IPS-20b (cell line): ENCODE data around the gene CDH13.

Source experiments
- H3K27ac ChIP-seq: one replicate; pipeline ENCODE4 v1.5.1; 2013; ENCODE audit warnings: low read length
- H3K27me3 ChIP-seq: 2 replicates; pipeline ENCODE4 v1.6.1; 2013; ENCODE audit warnings: mild to moderate bottlenecking, low read length, inconsistent platforms; ENCODE audit not compliant: insufficient read depth
- H3K36me3 ChIP-seq: 2 replicates; pipeline ENCODE4 v1.6.1; 2013; ENCODE audit warnings: low read depth, mild to moderate bottlenecking, inconsistent platforms, low read length, moderate library complexity; ENCODE audit not compliant: insufficient read depth
- H3K4me1 ChIP-seq: 2 replicates; pipeline ENCODE4 v1.6.1; 2013; ENCODE audit warnings: mild to moderate bottlenecking, control low read depth, inconsistent platforms, low read length, moderate library complexity; ENCODE audit not compliant: insufficient read depth
- H3K4me3 ChIP-seq: 2 replicates; pipeline ENCODE4 v1.5.1; 2013; ENCODE audit warnings: mild to moderate bottlenecking, low read length, inconsistent platforms
- H3K9ac ChIP-seq: 2 replicates; pipeline ENCODE4 v1.6.1; 2013; ENCODE audit warnings: low read depth, mild to moderate bottlenecking, inconsistent platforms, low read length, moderate library complexity
- H3K9me3 ChIP-seq: 2 replicates; pipeline ENCODE4 v1.6.1; 2013; ENCODE audit warnings: mild to moderate bottlenecking, low read depth, low read length, inconsistent platforms; ENCODE audit not compliant: insufficient read depth

The CDH13 gene

GRCh38 chr16:83743241-83743640 lies 1116.5 kb downstream of the CDH13 start:
- no peaks in the 10 kb centered on the region for H3K9me3 ChIP-seq
- H3K36me3 ChIP-seq: no peaks in the 10 kb centered on the region
- no peak overlapping the region for H3K9ac ChIP-seq
- H3K4me3 ChIP-seq: no peak overlapping the region
- H3K27me3 ChIP-seq: no peaks in the 10 kb centered on the region
- no peak overlapping the region for H3K27ac ChIP-seq
- H3K4me1 ChIP-seq: no peaks in the 10 kb centered on the region

GRCh38 chr16:83743720-83744119 lies 1117.0 kb downstream of the CDH13 start:
- no peak overlapping the region for H3K9ac ChIP-seq
- no peaks in the 10 kb centered on the region for H3K27me3 ChIP-seq
- no peak overlapping the region for H3K27ac ChIP-seq

GRCh38 chr16:83744441-83744981 lies 1117.7 kb downstream of the CDH13 start:
- Histone ChIP-seq H3K9ac (no peak overlapping the region), H3K27me3 (no peaks in the 10 kb centered on the region), H3K27ac (no peak overlapping the region)

More at GRCh38 chr16:83743720-83744119, 1117.0 kb downstream of the CDH13 start:
- Histone ChIP-seq H3K4me1 (no peaks in the 10 kb centered on the region), H3K36me3 (no peaks in the 10 kb centered on the region), H3K4me3 (no peak overlapping the region), H3K9me3 (no peaks in the 10 kb centered on the region)

GRCh38 chr16:83746611-83747010 lies 1119.8 kb downstream of the CDH13 start:
- no peak overlapping the region for H3K4me3 ChIP-seq
- H3K27me3 ChIP-seq: no peaks in the 10 kb centered on the region
- H3K9ac ChIP-seq: no peak overlapping the region

More at GRCh38 chr16:83744441-83744981, 1117.7 kb downstream of the CDH13 start:
- no peaks in the 10 kb centered on the region for H3K9me3 ChIP-seq
- H3K4me1 ChIP-seq: no peaks in the 10 kb centered on the region
- no peak overlapping the region for H3K4me3 ChIP-seq
- H3K36me3 ChIP-seq: no peaks in the 10 kb centered on the region

GRCh38 chr16:83747936-83748335 lies 1121.2 kb downstream of the CDH13 start:
- Histone ChIP-seq H3K27ac (no peak overlapping the region), H3K27me3 (no peaks in the 10 kb centered on the region), H3K4me1 (no peaks in the 10 kb centered on the region), H3K4me3 (no peak overlapping the region), H3K9me3 (no peaks in the 10 kb centered on the region; the same call in 1 of the 2 replicates), H3K9ac (no peak overlapping the region), H3K36me3 (no peaks in the 10 kb centered on the region)

More at GRCh38 chr16:83746611-83747010, 1119.8 kb downstream of the CDH13 start:
- Histone ChIP-seq H3K4me1 (no peaks in the 10 kb centered on the region), H3K36me3 (no peaks in the 10 kb centered on the region), H3K9me3 (no peaks in the 10 kb centered on the region; the same call in 1 of the 2 replicates), H3K27ac (no peak overlapping the region)

GRCh38 chr16:83755391-83755790 lies 1128.6 kb downstream of the CDH13 start:
- Histone ChIP-seq H3K9me3 (peaks cover 32% of the 10 kb centered on the region), H3K4me1 (no peaks in the 10 kb centered on the region), H3K9ac (no peak overlapping the region), H3K4me3 (no peak overlapping the region), H3K27me3 (no peaks in the 10 kb centered on the region), H3K36me3 (no peaks in the 10 kb centered on the region), H3K27ac (no peak overlapping the region)

GRCh38 chr16:83762141-83762991 lies 1135.6 kb downstream of the CDH13 start:
- Histone ChIP-seq H3K9me3 (peaks cover 17% of the 10 kb centered on the region), H3K27me3 (no peaks in the 10 kb centered on the region), H3K36me3 (no peaks in the 10 kb centered on the region), H3K9ac (no peak overlapping the region), H3K27ac (no peak overlapping the region), H3K4me3 (no peak overlapping the region), H3K4me1 (no peaks in the 10 kb centered on the region)

- peaks cover 11% of the 10 kb centered on the region for H3K9me3 ChIP-seq
- H3K9ac ChIP-seq: no peak overlapping the region
- H3K4me3 ChIP-seq: no peak overlapping the region
- H3K27ac ChIP-seq: no peak overlapping the region
- no peaks in the 10 kb centered on the region for H3K36me3 ChIP-seq
- H3K27me3 ChIP-seq: no peaks in the 10 kb centered on the region
- no peaks in the 10 kb centered on the region for H3K4me1 ChIP-seq
Observed at GRCh38 chr16:83762992-83763358, 1136.2 kb downstream of the CDH13 start.

- no peak overlapping the region for H3K27ac ChIP-seq
- H3K9me3 ChIP-seq: no peaks in the 10 kb centered on the region
- peaks cover 12% of the 10 kb centered on the region for H3K4me1 ChIP-seq
- H3K4me3 ChIP-seq: no peak overlapping the region
- H3K9ac ChIP-seq: no peak overlapping the region
- no peaks in the 10 kb centered on the region for H3K27me3 ChIP-seq
- no peaks in the 10 kb centered on the region for H3K36me3 ChIP-seq
Observed at GRCh38 chr16:83768986-83769385, 1142.2 kb downstream of the CDH13 start.

- Histone ChIP-seq H3K27me3 (no peaks in the 10 kb centered on the region), H3K4me3 (peak overlapping the region; percentile 30; the same call in 1 of the 2 replicates), H3K27ac (peak overlapping the region; percentile 27), H3K36me3 (no peaks in the 10 kb centered on the region), H3K4me1 (peaks cover 12% of the 10 kb centered on the region), H3K9ac (no peak overlapping the region; the same call in 1 of the 2 replicates), H3K9me3 (no peaks in the 10 kb centered on the region)
Observed at GRCh38 chr16:83769397-83770008, 1142.7 kb downstream of the CDH13 start.

- H3K27me3 ChIP-seq: no peaks in the 10 kb centered on the region
- H3K4me1 ChIP-seq: peaks cover 12% of the 10 kb centered on the region
- H3K27ac ChIP-seq: no peak overlapping the region
- H3K9ac ChIP-seq: no peak overlapping the region
- H3K36me3 ChIP-seq: no peaks in the 10 kb centered on the region
- no peaks in the 10 kb centered on the region for H3K9me3 ChIP-seq
- H3K4me3 ChIP-seq: no peak overlapping the region
Observed at GRCh38 chr16:83771306-83771942, 1144.7 kb downstream of the CDH13 start.
